HK-2 (cell line): ENCODE results near the gene IRF2BPL.
"Not testable (repeated sequence)": the region's sequence is repeated elsewhere in the genome, so short reads cannot be mapped to it uniquely, and the experiment has no call there.

Experiments
- DNase-seq: peaks from one replicate; pipeline ENCODE4 v3.0.0-alpha.2; 2018; ENCODE audit not compliant: unreplicated experiment

IRF2BPL gene

GRCh38 chr14:77033622-77034589 lies 5.4 kb upstream of the IRF2BPL start:
- DNase-seq = peak; percentile 84

GRCh38 chr14:77032844-77033621 lies 4.5 kb upstream of the IRF2BPL start:
- DNase-seq = peak; percentile 93

DNA sequence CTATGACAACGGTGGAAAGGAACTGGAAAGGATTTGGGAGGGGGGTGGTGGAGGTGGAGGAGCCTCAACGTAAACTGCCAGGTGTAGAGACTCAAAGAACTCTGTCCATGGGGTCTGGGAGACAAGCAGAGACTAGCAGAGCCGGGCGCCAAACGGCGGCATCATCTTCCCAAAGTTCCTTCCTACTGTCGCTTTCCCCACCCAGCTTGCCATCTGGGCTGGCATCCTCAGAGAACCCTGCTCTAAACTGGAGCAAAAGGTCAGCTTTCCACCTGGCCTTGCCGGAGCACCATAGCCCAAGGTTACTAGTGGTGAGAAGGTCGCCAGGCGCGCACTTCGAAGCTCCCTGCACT lies 4.0 kb upstream of the IRF2BPL start:
- DNase-seq = peak; percentile 32

GRCh38 chr14:77031759-77032490 lies 3.4 kb upstream of the IRF2BPL start:
- peak; percentile 22 for DNase-seq

DNA sequence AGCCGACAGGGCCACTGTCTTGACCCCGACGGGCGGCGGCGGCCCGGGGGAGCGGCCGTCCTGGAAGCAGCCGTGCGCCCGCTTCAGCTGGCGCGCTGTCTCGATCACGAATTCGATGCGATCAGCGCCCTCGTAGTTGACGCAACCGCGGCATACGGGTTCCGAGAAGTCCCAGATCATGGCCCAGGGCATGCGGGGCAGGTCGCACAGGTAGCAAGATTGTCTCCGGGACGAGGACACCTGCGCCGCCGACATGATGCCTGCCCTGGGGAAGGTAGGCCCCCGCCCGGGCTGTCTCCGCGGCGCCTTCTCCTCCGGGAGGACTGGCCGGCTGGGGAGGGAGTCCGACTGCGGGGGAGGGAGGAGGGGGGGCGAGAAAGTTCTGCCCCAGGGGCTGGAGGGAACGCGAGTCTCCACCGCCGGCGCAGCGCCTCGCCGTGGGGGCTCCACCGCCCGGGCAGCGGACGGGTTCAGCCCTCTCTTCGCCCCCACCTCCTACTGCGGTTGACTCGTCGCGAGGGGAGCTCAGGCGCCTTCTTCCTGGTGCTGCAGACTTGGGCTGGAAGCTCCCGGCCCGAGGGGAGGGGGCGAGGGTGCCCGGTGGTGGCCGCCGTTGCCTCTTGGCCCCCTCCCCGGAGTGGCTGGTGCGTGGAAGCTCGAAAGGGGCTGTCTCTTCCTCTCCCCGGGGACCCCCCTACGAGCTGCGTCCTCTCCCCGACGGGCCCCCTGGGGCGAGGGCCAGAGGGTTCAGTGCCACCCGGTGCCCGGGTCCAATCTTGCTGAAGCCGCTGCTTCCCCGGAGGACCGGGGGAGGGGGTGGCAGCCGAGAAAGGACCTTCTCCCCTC lies 747 bp downstream of the IRF2BPL start:
- DNase-seq = peak; percentile 74

GRCh38 chr14:77026930-77027537 lies 1.5 kb downstream of the IRF2BPL start:
- DNase-seq = peak; percentile 53

GRCh38 chr14:77026166-77026929 lies 2.2 kb downstream of the IRF2BPL start:
- peak; percentile 53 for DNase-seq

GRCh38 chr14:77025744-77026165 lies 2.8 kb downstream of the IRF2BPL start:
- DNase-seq = peak; percentile 44

GRCh38 chr14:77024171-77024691 lies 4.3 kb downstream of the IRF2BPL start:
- DNase-seq = no peak

DNA sequence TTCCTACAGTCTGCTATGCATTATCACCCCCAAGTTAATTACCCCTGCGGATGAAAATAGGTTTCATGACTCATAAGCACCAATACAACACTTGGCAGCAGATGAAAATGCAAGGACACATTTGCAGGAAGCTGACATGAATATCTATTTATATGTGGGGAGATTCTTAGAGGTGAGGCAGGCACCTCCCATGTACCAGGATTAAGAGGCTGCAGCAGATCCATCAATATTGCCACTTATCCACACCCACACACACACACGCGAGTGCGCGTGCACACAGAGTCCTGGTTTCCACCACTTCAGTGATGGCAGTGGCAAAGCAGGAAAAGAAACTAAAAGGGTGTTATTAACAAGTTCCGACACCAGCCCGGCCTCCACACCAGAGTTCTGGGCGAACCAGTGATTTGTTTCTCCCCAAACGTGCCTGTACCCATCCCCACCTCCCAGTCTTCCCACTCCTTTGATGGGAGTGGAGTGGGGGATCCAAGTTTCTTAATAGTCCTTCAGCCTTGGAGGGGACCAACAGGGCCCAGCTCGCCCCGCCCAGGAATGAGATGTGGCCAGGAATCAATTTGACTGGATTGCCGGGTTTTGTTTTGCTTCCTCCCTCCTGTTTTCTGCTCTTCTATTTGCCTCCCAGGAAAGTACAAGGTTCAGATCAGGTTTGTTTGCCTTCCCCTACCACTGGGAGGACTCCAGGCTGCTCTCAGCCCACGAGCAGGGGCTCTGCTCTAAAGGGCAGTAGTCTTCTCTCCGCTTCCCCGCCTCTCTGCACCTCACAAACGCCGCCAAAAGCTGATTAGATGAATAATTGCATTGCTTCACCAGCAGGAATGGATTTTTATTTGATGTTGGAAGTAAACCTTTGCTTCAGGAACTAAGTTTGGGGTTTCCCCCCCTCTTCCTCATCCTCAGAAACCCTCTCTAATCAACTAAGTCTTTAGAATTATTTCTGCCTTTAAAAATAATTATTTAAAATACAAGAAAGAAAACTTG lies 5.2 kb downstream of the IRF2BPL start:
- no peak for DNase-seq

DNA sequence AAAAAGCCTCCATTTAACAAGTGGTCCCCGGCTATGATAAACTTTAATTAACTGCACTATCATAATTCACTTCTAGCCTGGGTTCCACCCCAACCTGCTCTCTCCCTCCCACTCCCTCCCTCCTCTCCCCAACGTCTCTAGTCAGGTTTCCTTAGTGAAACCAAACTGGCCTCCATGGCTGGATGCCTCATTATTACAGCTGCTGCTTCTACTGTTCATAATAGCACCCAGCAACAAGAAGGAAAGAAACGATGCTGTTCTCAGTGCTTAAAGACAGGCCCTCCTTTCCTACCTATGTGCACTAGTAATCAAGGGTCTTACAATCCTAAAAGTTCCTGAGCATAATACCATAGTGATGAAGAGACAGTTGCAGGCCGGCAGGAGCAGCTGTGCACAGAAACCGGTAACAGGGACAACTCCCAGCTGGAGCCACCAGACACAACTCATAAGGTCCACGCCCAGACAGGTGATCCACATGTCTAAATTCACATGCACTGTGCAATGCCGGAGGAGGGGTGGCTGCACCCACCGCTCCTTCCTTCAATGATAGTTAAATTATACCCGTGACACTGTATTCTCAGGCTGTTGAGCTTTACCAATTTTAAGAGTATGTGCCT lies 6.2 kb downstream of the IRF2BPL start:
- DNase-seq = no peak

- DNase-seq = not testable (repeated sequence)
Measured at GRCh38 chr14:77021424-77021823, 7.1 kb downstream of the IRF2BPL start.

GRCh38 chr14:77018785-77019184 lies 9.7 kb downstream of the IRF2BPL start:
- DNase-seq = no peak

- DNase-seq = no peak
Measured at GRCh38 chr14:77017666-77018065, 10.8 kb downstream of the IRF2BPL start.

- no peak for DNase-seq
Measured at GRCh38 chr14:77014734-77015133, 13.8 kb downstream of the IRF2BPL start.

DNA sequence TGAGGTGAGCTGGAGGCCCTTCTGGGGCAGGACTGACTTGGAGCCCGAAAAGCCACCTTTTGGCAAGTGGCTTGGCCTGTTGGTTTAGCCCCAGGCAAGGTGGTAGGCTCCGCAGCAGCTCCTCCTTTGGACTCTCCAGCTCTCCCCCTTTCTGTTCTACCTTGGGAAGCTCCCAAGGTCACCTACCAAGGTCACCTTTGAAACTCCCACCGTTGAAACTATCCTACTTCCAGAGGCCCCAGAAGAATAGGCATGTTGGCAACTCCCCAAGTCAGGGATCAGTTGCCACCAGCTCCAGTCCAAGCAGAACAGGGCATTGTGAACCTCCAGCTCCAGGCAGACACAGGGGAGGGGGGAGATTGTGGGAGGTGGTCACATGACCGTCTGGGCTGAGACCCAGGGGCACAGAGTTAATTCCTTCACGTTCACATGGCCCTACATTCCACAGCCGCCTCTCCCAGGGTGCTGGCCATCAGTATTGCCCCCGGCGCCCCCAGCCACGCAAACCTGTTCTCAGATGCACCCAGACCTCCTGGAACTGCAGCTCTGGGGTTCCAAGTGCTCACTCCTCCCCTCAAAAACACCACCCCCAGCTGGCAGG lies 14.4 kb downstream of the IRF2BPL start:
- no peak for DNase-seq

DNA sequence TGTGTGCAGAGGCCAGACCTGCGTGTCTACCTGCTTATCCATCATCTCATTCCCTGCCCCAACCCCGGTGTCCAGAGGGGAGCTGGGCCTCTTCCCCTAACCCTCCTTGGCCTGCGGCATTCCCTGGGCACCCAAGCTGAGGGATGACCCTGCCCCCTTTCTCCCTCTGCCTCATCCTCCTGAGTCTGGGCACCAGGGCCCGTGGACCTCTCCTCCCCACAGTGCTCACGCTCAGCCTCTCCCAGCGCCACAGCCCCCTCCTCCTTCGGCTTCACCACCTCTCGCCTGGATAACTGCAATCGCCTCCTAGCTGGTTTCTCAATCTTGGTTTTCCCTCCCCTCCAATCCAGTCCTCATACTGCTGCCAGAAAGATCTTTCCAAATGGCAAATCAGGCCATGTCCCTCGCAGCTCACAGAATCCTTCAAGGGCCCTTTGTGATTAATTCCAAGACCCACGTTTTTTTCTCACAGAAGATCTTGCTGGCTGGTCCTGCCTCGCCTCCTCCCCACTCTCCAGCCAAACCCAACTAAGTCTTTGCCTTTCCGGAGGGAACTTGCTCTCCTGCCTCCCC lies 16.2 kb downstream of the IRF2BPL start:
- no peak for DNase-seq
